ENCODE results near the gene ACOT2.

Gene ACOT2

DNA sequence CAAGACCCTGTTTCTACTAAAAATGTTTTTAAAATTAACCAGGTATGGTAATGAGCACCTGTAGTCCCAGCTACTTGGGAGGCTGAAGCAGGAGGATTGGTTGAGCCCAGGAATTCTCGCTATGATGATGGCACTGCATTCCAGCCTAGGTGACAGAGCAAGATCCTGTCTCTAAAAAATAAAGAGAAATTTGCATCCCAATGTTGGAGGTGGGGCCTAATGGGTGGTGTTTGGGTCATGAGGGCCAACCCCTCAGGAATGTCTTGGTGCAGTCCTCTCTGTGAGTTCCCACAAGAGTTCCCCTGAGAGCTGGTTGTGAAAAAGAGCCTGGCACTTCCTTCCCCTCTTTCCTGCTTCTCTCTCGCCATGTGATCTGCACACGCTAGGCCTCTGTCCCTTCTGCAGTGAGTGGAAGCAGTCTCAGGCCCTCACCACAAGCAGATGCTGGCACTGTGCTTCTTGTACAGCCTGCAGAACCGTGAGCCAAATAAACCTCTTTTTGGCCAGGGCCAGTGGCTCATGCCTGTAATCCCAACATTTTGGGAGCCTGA is 54.6 kb downstream of the ACOT2 start:
- no peak for DNase-seq

Measured in NCI-H345 (cell line).